Activated gamma-delta T cell treated with Interleukin-2 at 50 U/mL for 16 hours (primary cell): ENCODE data around the gene OTULINL.
"Not testable (repeated sequence)": the region's sequence is repeated elsewhere in the genome, so short reads cannot be mapped to it uniquely, and the experiment has no call there.

Experiments
- DNase-seq: peaks from one replicate; pipeline ENCODE4 v3.0.0-alpha.2; 2020

OTULINL gene

GRCh38 chr5:14581106-14581890 is at the start of gene OTULINL:
Gene OTULINL, plus strand, starts transcription at chr5:14581792. Its CDS starts 103 bp downstream, at chr5:14581895.
- peak; percentile 88 for DNase-seq

DNA sequence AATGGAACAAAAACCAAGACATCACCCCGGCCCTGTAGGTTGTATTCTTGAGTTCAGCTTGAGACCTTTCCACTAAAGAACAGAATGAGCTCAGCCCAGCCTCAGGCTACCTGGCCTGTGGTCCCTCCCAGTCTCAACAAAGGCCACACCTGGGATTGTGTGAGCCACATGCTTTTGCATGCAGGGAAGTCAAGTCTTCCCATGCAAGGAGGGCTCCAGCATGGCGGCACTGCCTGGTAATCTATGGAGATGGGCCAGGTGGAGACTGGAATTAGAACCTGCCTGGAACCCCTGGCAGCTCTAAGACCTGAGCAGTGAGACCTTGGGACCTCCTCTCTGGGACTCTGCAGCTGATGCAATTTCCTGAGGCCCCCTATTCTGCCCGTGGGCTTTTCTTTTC is 49.4 kb upstream of the OTULINL start:
- no peak for DNase-seq

- no peak for DNase-seq
These were observed 46.8 kb upstream of the OTULINL start for GRCh38 chr5:14534773-14535172.

DNA sequence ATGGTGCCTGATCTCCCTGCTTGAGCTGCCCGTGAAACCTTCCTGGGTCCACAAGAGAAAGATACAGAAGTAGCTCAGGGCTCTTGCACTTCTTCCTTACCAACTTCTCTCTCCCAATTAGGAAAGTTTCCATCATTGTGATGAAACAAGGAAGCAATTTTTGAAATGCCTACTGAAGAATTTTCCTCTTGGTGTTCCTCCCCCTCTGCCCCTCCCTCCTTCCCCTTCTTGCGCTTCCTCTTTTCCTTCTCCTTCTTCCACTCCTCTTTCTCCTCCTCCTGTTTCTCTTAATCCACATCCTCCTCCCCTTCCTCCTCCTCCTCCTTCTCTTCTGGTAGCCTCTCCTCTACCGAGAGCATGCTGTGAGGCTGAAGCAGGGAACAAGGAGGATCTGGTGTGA is 36.3 kb upstream of the OTULINL start:
- no peak for DNase-seq

- no peak for DNase-seq
These were observed 35.7 kb upstream of the OTULINL start for GRCh38 chr5:14545862-14546261.

DNA sequence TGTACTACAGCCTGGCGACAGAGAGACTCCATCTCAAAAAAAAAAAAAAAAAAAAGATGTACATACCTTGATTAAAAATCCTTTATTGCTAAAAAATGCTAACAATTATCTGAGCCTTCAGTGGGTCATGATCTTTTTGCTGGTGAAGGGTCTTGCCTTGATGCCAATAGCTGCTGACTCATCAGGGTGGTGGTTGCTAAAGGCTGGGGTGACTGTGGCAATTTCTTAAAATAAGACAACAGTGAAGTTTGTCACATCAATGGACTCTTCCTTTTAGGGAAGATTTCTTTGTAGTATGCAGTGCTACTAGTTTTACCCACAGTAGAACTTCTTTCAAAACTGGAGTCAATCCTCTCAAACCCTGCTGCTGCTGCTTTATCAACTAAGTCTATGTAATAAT is 33.9 kb upstream of the OTULINL start:
- no peak for DNase-seq

DNA sequence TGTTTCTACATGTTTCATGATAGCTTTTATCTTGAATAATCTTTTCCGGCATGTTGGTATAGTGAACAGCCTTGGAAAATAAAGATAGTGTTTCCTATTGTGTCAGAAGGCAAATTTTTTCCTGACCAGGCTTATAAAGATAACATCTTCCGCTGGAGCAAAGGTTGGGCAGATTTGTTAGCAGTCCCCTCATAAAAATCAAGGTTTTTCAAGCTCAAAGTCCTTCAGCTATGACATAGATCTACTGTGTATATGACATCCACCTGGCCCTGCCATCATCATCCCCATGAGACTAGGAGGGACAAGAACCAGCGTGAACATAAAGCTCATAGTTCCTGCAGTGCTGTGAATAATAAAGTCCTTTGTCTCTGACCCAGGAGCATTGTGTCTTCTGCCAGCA is 30.4 kb upstream of the OTULINL start:
- DNase-seq = no peak

DNA sequence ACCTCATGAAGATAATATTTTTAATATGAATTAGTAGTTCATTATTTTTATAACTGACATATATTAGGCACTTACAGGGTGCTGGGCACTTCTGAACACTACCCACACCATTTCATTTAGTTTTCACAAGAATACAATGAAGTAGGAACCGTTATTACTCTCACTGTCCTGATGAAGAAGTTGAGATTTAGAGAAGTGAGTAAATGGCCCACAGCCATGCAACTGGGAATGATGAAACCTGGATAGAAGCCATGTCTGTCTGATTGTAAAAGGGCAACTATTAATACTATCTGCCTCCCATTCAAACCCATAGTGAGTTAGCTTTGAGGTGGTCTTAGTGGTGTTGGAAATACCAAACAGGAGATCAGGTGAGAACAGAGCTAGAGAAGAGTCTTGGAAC is 29.6 kb upstream of the OTULINL start:
- DNase-seq = no peak

GRCh38 chr5:14554288-14554687 is 27.3 kb upstream of the OTULINL start:
- DNase-seq = not testable (repeated sequence)

DNA sequence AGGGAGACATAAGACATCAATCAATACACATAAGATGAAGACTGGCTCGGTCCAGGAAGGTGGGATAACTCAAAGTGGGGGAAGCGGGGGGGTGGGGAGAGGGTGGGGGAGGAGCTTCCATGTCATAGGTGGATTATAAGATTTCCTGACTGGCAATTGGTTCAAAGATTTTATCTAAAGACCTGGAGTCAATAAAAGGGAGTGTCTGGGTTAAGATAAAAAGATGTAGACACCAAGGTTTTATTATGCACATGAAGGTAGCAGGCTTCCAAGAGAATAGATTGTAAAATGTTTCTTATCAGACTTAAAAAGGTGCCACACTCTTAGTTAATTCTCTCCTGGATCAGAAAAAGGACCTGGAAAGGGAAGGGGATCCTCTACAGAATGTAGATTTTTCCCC is 25.6 kb upstream of the OTULINL start:
- no peak for DNase-seq

DNA sequence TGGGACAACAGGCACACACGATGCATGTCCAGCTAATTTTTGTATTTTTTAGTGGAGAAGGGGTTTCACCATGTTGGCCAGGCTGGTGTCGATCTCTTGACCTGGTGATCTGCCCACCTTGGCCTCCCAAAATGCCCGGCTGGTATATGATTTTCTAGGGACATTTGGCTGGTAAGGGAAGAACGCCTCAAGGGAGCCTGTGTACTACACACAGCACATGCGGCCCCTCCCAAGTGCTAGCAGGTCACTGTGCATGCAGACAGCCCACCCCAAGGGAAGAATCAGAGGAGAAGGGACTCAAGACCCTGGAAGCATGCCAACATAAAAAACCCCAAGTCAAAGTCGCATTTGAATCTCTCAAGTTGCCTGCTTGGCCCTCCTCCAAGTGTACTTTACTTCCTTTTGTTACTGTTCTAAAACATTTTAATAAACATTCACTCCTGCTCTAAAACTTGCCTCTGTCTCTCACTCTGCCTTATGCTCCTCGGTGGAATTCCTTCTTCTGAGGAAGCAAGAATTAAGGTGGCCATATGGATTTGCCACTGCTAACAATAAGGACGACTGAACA is 24.3 kb upstream of the OTULINL start:
- no peak for DNase-seq

GRCh38 chr5:14557791-14558415 is 23.7 kb upstream of the OTULINL start:
- DNase-seq = no peak

DNA sequence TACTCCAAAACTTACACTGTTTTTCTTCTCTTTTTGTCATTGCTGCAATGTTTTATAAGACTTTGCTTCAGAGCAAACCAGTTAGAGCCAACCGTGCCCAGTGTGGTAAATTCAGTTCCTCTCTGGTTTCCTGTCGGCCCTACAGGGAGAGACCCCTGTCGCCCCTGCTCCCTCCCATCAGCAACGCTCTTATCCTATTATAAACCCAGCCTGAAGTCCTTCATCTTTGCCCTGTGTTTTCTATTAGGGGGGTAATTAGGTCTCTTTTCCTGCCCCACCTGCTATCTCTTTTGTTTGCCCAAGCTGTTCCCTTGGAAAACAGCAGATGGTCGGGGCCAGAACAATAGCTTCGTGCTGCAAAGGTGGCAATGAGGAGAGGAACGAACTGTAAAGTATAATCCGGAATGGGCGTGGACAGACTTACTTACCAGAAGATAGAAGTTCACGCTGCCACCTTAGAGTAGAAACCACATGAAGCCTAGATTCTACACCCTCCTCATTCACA is 21.4 kb upstream of the OTULINL start:
- DNase-seq = no peak

GRCh38 chr5:14561741-14562140 is 19.9 kb upstream of the OTULINL start:
- no peak for DNase-seq

DNA sequence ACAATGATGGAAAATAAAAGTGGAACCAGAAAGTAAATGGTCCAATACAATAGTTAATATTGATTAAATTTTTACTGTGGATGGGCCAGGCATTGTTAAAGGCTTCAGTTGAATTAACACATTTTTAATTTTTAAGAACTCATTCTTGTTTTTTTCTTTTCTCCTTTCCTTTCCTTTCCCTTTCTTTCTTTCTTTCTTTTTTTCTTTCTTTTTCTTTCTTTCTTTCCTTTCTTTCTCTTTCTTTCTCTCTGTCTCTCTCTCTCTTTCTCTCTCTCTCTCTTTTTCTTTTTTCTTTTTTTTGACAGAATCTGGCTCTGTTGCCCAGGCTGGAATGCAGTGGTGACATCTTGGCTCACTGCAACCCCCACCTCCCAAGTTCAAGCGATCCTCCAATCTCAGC is 13.3 kb upstream of the OTULINL start:
- no peak for DNase-seq

- no peak for DNase-seq
These were observed 11.5 kb upstream of the OTULINL start for GRCh38 chr5:14569948-14570691.

GRCh38 chr5:14571901-14572300 is 9.7 kb upstream of the OTULINL start:
- no peak for DNase-seq

- DNase-seq = no peak
These were observed 9.2 kb upstream of the OTULINL start for GRCh38 chr5:14572385-14572784.

GRCh38 chr5:14572836-14573235 is 8.8 kb upstream of the OTULINL start:
- DNase-seq = no peak

DNA sequence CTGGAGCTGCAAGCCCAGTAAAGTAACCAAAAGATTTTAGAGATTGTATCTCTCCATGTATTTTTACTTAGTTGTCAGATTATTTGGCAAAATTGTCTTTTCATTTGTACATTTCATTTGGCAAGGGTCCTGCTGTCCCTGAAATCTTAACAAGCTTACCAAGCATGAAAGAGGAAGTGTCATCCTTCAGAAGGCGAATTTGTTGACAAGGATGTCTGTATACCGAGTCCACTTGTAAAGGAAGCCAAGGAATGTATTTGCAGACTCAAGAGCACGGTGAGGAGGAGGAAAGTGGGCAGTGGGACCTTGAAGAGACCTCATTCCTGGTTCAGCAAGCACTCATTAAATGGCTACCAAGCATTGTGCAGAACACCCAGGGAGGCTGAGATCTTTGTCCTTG is 7.5 kb upstream of the OTULINL start:
- no peak for DNase-seq

DNA sequence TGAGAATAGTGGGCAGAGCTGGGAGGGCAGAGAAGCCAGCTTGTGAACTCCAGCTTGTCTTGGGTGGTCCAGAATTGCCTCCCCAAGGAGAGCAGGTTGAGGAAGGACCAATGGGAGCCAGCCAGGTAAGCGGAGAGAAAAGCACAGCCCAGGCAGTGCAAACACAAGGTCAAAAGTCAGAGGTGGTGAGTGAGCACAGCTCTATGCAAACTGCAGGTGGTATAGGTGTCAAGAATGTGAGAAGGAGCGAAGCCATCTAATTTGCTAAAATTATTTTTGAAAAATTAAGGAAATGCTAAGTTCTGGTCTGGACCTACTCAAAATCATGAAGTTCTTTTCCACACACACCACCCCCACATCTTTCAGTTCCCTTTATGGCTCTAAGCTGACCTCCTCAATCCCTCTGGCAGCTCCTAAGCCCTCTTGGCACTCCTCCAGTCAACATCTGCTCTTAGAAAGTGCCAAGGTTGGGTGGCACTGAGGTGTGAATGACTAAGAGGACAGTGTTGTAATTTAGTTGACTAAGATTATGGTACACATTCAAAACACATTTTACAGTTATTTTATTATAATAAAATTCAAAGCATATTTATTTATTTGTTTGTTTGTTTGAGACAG is 6.6 kb upstream of the OTULINL start:
- DNase-seq = no peak

GRCh38 chr5:14576206-14576605 is 5.4 kb upstream of the OTULINL start:
- DNase-seq = no peak
